Measurements from ENCODE around the gene BLACAT1. TPM values are rescaled to one million over a fixed set of nuclear protein-coding genes. Genes with fewer than 3 reads are reported as not detected.
A peak's percentile ranks its signal among the peaks of the same experiment; 100 is the strongest.
"Not testable (repeated sequence)": the region's sequence is repeated elsewhere in the genome, so short reads cannot be mapped to it uniquely, and the experiment has no call there.

BLACAT1 gene
- total RNA-seq, 1 donor from 2014 or later = 1.1 TPM

GRCh38 chr1:205484985-205485967 is 29.4 kb upstream of the BLACAT1 start:
- Mint-ChIP-seq H3K27ac (ENCODE audit: unreplicated experiment) (peak overlapping the region; percentile 88), H3K4me1 (ENCODE audit: low read depth, unreplicated experiment) (peaks cover 10% of the 10 kb centered on the region), H3K36me3 (ENCODE audit: unreplicated experiment) (no peaks in the 10 kb centered on the region), H3K4me3 (ENCODE audit: unreplicated experiment) (no peak overlapping the region), H3K27me3 (ENCODE audit: unreplicated experiment) (peaks cover 8% of the 10 kb centered on the region), H3K9me3 (ENCODE audit: unreplicated experiment) (no peaks in the 10 kb centered on the region)
- peak; percentile 98 for TF ChIP-seq CTCF (IDR thresholded peaks at IDR 0.05; ENCODE audit: partially characterized antibody, unreplicated experiment)
- peak; percentile 82 for DNase-seq

GRCh38 chr1:205483372-205483771 is 27.5 kb upstream of the BLACAT1 start:
- Mint-ChIP-seq H3K4me1 (ENCODE audit: low read depth, unreplicated experiment) (peaks cover 10% of the 10 kb centered on the region), H3K36me3 (ENCODE audit: unreplicated experiment) (no peaks in the 10 kb centered on the region)
- no peak for TF ChIP-seq CTCF (IDR thresholded peaks at IDR 0.05; ENCODE audit: partially characterized antibody, unreplicated experiment)

GRCh38 chr1:205482587-205482986 is 26.7 kb upstream of the BLACAT1 start:
- not testable (repeated sequence) for H3K9me3 Mint-ChIP-seq (ENCODE audit: unreplicated experiment); H3K36me3 Mint-ChIP-seq (ENCODE audit: unreplicated experiment); H3K27me3 Mint-ChIP-seq (ENCODE audit: unreplicated experiment); DNase-seq; H3K4me3 Mint-ChIP-seq (ENCODE audit: unreplicated experiment)
- peak overlapping the region; percentile 14 for H3K27ac Mint-ChIP-seq (ENCODE audit: unreplicated experiment)
- H3K4me1 Mint-ChIP-seq (ENCODE audit: low read depth, unreplicated experiment) = peaks cover 11% of the 10 kb centered on the region

More at GRCh38 chr1:205483372-205483771, 27.5 kb upstream of the BLACAT1 start:
- no peak for DNase-seq
- H3K27me3 Mint-ChIP-seq (ENCODE audit: unreplicated experiment) = peaks cover 8% of the 10 kb centered on the region
- no peak overlapping the region for H3K4me3 Mint-ChIP-seq (ENCODE audit: unreplicated experiment)
- peaks cover 2% of the 10 kb centered on the region for H3K9me3 Mint-ChIP-seq (ENCODE audit: unreplicated experiment)
- no peak overlapping the region for H3K27ac Mint-ChIP-seq (ENCODE audit: unreplicated experiment)

- peaks cover 6% of the 10 kb centered on the region for H3K27me3 Mint-ChIP-seq (ENCODE audit: unreplicated experiment)
- peaks cover 2% of the 10 kb centered on the region for H3K9me3 Mint-ChIP-seq (ENCODE audit: unreplicated experiment)
- no peak overlapping the region for H3K4me3 Mint-ChIP-seq (ENCODE audit: unreplicated experiment)
- DNase-seq = no peak
- no peak overlapping the region for H3K27ac Mint-ChIP-seq (ENCODE audit: unreplicated experiment)
- no peaks in the 10 kb centered on the region for H3K36me3 Mint-ChIP-seq (ENCODE audit: unreplicated experiment)
- peaks cover 13% of the 10 kb centered on the region for H3K4me1 Mint-ChIP-seq (ENCODE audit: low read depth, unreplicated experiment)
- TF ChIP-seq CTCF (IDR thresholded peaks at IDR 0.05; ENCODE audit: partially characterized antibody, unreplicated experiment) = no peak
These were observed 25.8 kb upstream of the BLACAT1 start for GRCh38 chr1:205481629-205482151.

GRCh38 chr1:205481218-205481617 is 25.4 kb upstream of the BLACAT1 start:
- TF ChIP-seq CTCF (IDR thresholded peaks at IDR 0.05; ENCODE audit: partially characterized antibody, unreplicated experiment) = no peak
- peaks cover 13% of the 10 kb centered on the region for H3K4me1 Mint-ChIP-seq (ENCODE audit: low read depth, unreplicated experiment)
- no peaks in the 10 kb centered on the region for H3K36me3 Mint-ChIP-seq (ENCODE audit: unreplicated experiment)
- H3K9me3 Mint-ChIP-seq (ENCODE audit: unreplicated experiment) = peaks cover 2% of the 10 kb centered on the region
- no peak overlapping the region for H3K4me3 Mint-ChIP-seq (ENCODE audit: unreplicated experiment)
- no peak overlapping the region for H3K27ac Mint-ChIP-seq (ENCODE audit: unreplicated experiment)
- peaks cover 9% of the 10 kb centered on the region for H3K27me3 Mint-ChIP-seq (ENCODE audit: unreplicated experiment)
- DNase-seq = no peak

Measured in glutamatergic neuron (in vitro differentiated cells).